Measurements from ENCODE around the gene DUSP7. TPM values are rescaled to one million over a fixed set of nuclear protein-coding genes. Genes with fewer than 3 reads are reported as not detected.

DUSP7 gene
- total and polyA plus RNA-seq, 9 of the 15 experiments (the other 6 are each of a cell fraction or from before 2014, with no cell fraction given), result 0.45 to 15.8 (median 8.2) TPM

- peak; percentile 29; the same call in 1 of the 2 replicates for TF ChIP-seq PHF8 (IDR thresholded peaks at IDR 0.05; ENCODE audit: borderline replicate concordance, low read length)
- TF ChIP-seq ATF6 (CRISPR knock-in tag; IDR thresholded peaks at IDR 0.05), result 0 out of 2 replicates have a peak, but pooled peaks have one; percentile 60
- TF ChIP-seq CBFB (CRISPR knock-in tag; IDR thresholded peaks at IDR 0.05), result 0 out of 2 replicates have a peak, but pooled peaks have one; percentile 32
- TF ChIP-seq ZNF41 (CRISPR knock-in tag; conservative IDR thresholded peaks at IDR 0.05), result no peak
- TF ChIP-seq CHD1 (IDR thresholded peaks at IDR 0.05; ENCODE audit: low read length), result peak; percentile 76
- TF ChIP-seq, protein P1, sequence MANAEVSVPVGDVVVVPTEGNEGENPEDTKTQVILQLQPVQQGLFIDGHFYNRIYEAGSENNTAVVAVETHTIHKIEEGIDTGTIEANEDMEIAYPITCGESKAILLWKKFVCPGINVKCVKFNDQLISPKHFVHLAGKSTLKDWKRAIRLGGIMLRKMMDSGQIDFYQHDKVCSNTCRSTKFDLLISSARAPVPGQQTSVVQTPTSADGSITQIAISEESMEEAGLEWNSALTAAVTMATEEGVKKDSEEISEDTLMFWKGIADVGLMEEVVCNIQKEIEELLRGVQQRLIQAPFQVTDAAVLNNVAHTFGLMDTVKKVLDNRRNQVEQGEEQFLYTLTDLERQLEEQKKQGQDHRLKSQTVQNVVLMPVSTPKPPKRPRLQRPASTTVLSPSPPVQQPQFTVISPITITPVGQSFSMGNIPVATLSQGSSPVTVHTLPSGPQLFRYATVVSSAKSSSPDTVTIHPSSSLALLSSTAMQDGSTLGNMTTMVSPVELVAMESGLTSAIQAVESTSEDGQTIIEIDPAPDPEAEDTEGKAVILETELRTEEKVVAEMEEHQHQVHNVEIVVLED (CRISPR knock-in tag; IDR thresholded peaks at IDR 0.05), result no peak
- TF ChIP-seq ZFP91 (CRISPR knock-in tag; IDR thresholded peaks at IDR 0.05), result peak; percentile 22; the same call in 1 of the 2 replicates
- TF ChIP-seq, protein P2, sequence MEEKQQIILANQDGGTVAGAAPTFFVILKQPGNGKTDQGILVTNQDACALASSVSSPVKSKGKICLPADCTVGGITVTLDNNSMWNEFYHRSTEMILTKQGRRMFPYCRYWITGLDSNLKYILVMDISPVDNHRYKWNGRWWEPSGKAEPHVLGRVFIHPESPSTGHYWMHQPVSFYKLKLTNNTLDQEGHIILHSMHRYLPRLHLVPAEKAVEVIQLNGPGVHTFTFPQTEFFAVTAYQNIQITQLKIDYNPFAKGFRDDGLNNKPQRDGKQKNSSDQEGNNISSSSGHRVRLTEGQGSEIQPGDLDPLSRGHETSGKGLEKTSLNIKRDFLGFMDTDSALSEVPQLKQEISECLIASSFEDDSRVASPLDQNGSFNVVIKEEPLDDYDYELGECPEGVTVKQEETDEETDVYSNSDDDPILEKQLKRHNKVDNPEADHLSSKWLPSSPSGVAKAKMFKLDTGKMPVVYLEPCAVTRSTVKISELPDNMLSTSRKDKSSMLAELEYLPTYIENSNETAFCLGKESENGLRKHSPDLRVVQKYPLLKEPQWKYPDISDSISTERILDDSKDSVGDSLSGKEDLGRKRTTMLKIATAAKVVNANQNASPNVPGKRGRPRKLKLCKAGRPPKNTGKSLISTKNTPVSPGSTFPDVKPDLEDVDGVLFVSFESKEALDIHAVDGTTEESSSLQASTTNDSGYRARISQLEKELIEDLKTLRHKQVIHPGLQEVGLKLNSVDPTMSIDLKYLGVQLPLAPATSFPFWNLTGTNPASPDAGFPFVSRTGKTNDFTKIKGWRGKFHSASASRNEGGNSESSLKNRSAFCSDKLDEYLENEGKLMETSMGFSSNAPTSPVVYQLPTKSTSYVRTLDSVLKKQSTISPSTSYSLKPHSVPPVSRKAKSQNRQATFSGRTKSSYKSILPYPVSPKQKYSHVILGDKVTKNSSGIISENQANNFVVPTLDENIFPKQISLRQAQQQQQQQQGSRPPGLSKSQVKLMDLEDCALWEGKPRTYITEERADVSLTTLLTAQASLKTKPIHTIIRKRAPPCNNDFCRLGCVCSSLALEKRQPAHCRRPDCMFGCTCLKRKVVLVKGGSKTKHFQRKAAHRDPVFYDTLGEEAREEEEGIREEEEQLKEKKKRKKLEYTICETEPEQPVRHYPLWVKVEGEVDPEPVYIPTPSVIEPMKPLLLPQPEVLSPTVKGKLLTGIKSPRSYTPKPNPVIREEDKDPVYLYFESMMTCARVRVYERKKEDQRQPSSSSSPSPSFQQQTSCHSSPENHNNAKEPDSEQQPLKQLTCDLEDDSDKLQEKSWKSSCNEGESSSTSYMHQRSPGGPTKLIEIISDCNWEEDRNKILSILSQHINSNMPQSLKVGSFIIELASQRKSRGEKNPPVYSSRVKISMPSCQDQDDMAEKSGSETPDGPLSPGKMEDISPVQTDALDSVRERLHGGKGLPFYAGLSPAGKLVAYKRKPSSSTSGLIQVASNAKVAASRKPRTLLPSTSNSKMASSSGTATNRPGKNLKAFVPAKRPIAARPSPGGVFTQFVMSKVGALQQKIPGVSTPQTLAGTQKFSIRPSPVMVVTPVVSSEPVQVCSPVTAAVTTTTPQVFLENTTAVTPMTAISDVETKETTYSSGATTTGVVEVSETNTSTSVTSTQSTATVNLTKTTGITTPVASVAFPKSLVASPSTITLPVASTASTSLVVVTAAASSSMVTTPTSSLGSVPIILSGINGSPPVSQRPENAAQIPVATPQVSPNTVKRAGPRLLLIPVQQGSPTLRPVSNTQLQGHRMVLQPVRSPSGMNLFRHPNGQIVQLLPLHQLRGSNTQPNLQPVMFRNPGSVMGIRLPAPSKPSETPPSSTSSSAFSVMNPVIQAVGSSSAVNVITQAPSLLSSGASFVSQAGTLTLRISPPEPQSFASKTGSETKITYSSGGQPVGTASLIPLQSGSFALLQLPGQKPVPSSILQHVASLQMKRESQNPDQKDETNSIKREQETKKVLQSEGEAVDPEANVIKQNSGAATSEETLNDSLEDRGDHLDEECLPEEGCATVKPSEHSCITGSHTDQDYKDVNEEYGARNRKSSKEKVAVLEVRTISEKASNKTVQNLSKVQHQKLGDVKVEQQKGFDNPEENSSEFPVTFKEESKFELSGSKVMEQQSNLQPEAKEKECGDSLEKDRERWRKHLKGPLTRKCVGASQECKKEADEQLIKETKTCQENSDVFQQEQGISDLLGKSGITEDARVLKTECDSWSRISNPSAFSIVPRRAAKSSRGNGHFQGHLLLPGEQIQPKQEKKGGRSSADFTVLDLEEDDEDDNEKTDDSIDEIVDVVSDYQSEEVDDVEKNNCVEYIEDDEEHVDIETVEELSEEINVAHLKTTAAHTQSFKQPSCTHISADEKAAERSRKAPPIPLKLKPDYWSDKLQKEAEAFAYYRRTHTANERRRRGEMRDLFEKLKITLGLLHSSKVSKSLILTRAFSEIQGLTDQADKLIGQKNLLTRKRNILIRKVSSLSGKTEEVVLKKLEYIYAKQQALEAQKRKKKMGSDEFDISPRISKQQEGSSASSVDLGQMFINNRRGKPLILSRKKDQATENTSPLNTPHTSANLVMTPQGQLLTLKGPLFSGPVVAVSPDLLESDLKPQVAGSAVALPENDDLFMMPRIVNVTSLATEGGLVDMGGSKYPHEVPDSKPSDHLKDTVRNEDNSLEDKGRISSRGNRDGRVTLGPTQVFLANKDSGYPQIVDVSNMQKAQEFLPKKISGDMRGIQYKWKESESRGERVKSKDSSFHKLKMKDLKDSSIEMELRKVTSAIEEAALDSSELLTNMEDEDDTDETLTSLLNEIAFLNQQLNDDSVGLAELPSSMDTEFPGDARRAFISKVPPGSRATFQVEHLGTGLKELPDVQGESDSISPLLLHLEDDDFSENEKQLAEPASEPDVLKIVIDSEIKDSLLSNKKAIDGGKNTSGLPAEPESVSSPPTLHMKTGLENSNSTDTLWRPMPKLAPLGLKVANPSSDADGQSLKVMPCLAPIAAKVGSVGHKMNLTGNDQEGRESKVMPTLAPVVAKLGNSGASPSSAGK (IDR thresholded peaks at IDR 0.05), result peak; percentile 96
- TF ChIP-seq ZFX (CRISPR knock-in tag; IDR thresholded peaks at IDR 0.05), result peak; percentile 69
Observed at GRCh38 chr3:52055537-52056351, 627 bp downstream of the DUSP7 start (continued).
